SK-N-SH treated with all-trans-retinoic acid at 6 μM for 48 hours (cell line): ENCODE measurements around the gene NOTUM.

ENCODE experiments used
- ATAC-seq: fragments of 200-7000 bp; cut with Tn5 transposase; 3 replicates; pipeline ENCODE4 v1.9.1; 2020; ENCODE audit warnings: mild to moderate bottlenecking, moderate library complexity
- ARNTL ChIP-seq: fragments of 450-650 bp; formaldehyde crosslinking; IDR thresholded peaks from 2 replicates; pipeline ENCODE4 v1.5.0; 2020; ENCODE audit warnings: low read depth, mild to moderate bottlenecking, moderate library complexity, borderline replicate concordance
- BACH2 ChIP-seq: fragments of 250-450 bp; sonication (Bioruptor Pico); IDR thresholded peaks from 2 replicates; pipeline ENCODE4 v1.9.0; 2021; ENCODE audit warnings: mild to moderate bottlenecking, borderline replicate concordance
- ESRRG ChIP-seq: fragments of 250-450 bp; sonication (Bioruptor Pico); IDR thresholded peaks from 2 replicates; pipeline ENCODE4 v1.6.1; 2021; ENCODE audit warnings: mild to moderate bottlenecking
- GLIS3 ChIP-seq: fragments of 250-450 bp; sonication (Bioruptor Pico); IDR thresholded peaks from 2 replicates; pipeline ENCODE4 v1.5.0; 2020; ENCODE audit warnings: mild to moderate bottlenecking, moderate library complexity
- ISL1 ChIP-seq: fragments of 250-450 bp; sonication (Bioruptor Pico); IDR thresholded peaks from 2 replicates; pipeline ENCODE4 v2.1.2; 2022; ENCODE audit warnings: mild to moderate bottlenecking, moderate library complexity
- PPARA ChIP-seq: fragments of 250-450 bp; sonication (Bioruptor Pico); IDR thresholded peaks from 2 replicates; pipeline ENCODE4 v1.5.0; 2020; ENCODE audit warnings: mild to moderate bottlenecking, borderline replicate concordance
- RARB ChIP-seq: fragments of 250-450 bp; sonication (Bioruptor Pico); IDR thresholded peaks from 2 replicates; pipeline ENCODE4 v1.8.0; 2021; ENCODE audit warnings: mild to moderate bottlenecking, moderate library complexity
- SNAI2 ChIP-seq: fragments of 250-450 bp; sonication (Bioruptor Pico); IDR thresholded peaks from 2 replicates; pipeline ENCODE4 v1.5.0; 2020; ENCODE audit warnings: mild to moderate bottlenecking, moderate library complexity
- TOX ChIP-seq: fragments of 250-450 bp; sonication (Bioruptor Pico); IDR thresholded peaks from 2 replicates; pipeline ENCODE4 v1.8.0; 2021; ENCODE audit warnings: mild to moderate bottlenecking, moderate library complexity, borderline replicate concordance
- ZC3H10 ChIP-seq: fragments of 250-450 bp; sonication (Bioruptor Pico); IDR thresholded peaks from 2 replicates; pipeline ENCODE4 v1.5.1; 2021; ENCODE audit warnings: mild to moderate bottlenecking, moderate library complexity
- ZFP3 ChIP-seq: fragments of 250-450 bp; sonication (Bioruptor Pico); IDR thresholded peaks from 2 replicates; pipeline ENCODE4 v1.5.0; 2020; ENCODE audit warnings: mild to moderate bottlenecking, moderate library complexity
- ZFP30 ChIP-seq: fragments of 450-650 bp; formaldehyde crosslinking; IDR thresholded peaks from 2 replicates; pipeline ENCODE4 v1.5.0; 2022; ENCODE audit warnings: mild to moderate bottlenecking, moderate library complexity
- ZNF565 ChIP-seq: fragments of 450-650 bp; formaldehyde crosslinking; conservative IDR thresholded peaks from 2 replicates; pipeline ENCODE4 v1.5.0; 2020; ENCODE audit warnings: low read depth, mild to moderate bottlenecking, moderate library complexity
- ZNF70 ChIP-seq: fragments of 450-650 bp; formaldehyde crosslinking; IDR thresholded peaks from 2 replicates; pipeline ENCODE4 v1.5.0; 2020; ENCODE audit warnings: mild to moderate bottlenecking, moderate library complexity
- ZNF8 ChIP-seq: fragments of 450-650 bp; formaldehyde crosslinking; IDR thresholded peaks from 2 replicates; pipeline ENCODE4 v1.5.0; 2020; ENCODE audit warnings: mild to moderate bottlenecking, moderate library complexity
- TF ChIP-seq, protein P1 (sequence below): fragments of 250-450 bp; sonication (Bioruptor Pico); IDR thresholded peaks from 2 replicates; pipeline ENCODE4 v1.5.0; 2020; ENCODE audit warnings: mild to moderate bottlenecking, moderate library complexity
- TF ChIP-seq, protein P2 (sequence below): fragments of 250-450 bp; sonication (Bioruptor Pico); IDR thresholded peaks from 2 replicates; pipeline ENCODE4 v1.8.0; 2020; ENCODE audit warnings: mild to moderate bottlenecking, moderate library complexity, borderline replicate concordance
- TF ChIP-seq, protein P3 (sequence below): fragments of 250-450 bp; sonication (Bioruptor Pico); IDR thresholded peaks from 2 replicates; pipeline ENCODE4 v1.8.0; 2021; ENCODE audit warnings: low read depth, mild to moderate bottlenecking, moderate library complexity, borderline replicate concordance
- TF ChIP-seq, protein P4 (sequence below): fragments of 250-450 bp; sonication (Bioruptor Pico); IDR thresholded peaks from 2 replicates; pipeline ENCODE4 v1.5.1; 2021; ENCODE audit warnings: mild to moderate bottlenecking, moderate library complexity

The NOTUM gene

DNA sequence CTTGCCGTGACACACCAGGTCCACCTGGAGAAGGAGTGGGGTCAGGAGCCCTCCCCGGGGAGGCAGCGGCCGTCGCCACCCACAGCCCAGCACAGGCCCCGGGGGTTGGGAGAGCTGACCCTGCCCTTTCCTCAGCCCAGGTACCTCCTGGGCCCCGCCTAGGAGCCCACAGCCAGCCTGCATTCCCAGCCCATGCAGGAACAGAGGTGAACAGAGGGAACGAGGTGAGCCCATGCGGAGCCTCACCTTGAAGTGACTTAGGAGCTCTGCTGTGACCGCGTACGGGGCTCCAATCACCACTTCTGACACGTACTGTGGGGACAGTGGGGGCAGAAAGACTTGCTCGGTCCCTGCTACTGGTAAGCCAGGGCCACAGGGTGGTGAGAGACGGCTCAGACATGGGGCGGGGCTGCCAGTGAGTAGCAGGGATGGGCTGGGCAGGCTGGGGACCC is 55.5 kb downstream of the NOTUM start:
- TF ChIP-seq ZC3H10: no peak
- no peak for TF ChIP-seq ZNF70 (CRISPR knock-in tag)
- TF ChIP-seq, protein P1, sequence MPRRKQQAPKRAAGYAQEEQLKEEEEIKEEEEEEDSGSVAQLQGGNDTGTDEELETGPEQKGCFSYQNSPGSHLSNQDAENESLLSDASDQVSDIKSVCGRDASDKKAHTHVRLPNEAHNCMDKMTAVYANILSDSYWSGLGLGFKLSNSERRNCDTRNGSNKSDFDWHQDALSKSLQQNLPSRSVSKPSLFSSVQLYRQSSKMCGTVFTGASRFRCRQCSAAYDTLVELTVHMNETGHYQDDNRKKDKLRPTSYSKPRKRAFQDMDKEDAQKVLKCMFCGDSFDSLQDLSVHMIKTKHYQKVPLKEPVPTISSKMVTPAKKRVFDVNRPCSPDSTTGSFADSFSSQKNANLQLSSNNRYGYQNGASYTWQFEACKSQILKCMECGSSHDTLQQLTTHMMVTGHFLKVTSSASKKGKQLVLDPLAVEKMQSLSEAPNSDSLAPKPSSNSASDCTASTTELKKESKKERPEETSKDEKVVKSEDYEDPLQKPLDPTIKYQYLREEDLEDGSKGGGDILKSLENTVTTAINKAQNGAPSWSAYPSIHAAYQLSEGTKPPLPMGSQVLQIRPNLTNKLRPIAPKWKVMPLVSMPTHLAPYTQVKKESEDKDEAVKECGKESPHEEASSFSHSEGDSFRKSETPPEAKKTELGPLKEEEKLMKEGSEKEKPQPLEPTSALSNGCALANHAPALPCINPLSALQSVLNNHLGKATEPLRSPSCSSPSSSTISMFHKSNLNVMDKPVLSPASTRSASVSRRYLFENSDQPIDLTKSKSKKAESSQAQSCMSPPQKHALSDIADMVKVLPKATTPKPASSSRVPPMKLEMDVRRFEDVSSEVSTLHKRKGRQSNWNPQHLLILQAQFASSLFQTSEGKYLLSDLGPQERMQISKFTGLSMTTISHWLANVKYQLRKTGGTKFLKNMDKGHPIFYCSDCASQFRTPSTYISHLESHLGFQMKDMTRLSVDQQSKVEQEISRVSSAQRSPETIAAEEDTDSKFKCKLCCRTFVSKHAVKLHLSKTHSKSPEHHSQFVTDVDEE (CRISPR knock-in tag): no peak
- no peak for TF ChIP-seq ISL1 (CRISPR knock-in tag)
- TF ChIP-seq TOX (CRISPR knock-in tag): no peak
- TF ChIP-seq ARNTL: no peak
- no peak for TF ChIP-seq PPARA (CRISPR knock-in tag)
- TF ChIP-seq GLIS3 (CRISPR knock-in tag): no peak
- TF ChIP-seq ZNF8 (CRISPR knock-in tag): no peak
- no peak for TF ChIP-seq ZNF565 (CRISPR knock-in tag)
- TF ChIP-seq ESRRG (CRISPR knock-in tag): no peak
- TF ChIP-seq, protein P2, sequence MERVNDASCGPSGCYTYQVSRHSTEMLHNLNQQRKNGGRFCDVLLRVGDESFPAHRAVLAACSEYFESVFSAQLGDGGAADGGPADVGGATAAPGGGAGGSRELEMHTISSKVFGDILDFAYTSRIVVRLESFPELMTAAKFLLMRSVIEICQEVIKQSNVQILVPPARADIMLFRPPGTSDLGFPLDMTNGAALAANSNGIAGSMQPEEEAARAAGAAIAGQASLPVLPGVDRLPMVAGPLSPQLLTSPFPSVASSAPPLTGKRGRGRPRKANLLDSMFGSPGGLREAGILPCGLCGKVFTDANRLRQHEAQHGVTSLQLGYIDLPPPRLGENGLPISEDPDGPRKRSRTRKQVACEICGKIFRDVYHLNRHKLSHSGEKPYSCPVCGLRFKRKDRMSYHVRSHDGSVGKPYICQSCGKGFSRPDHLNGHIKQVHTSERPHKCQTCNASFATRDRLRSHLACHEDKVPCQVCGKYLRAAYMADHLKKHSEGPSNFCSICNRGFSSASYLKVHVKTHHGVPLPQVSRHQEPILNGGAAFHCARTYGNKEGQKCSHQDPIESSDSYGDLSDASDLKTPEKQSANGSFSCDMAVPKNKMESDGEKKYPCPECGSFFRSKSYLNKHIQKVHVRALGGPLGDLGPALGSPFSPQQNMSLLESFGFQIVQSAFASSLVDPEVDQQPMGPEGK (CRISPR knock-in tag): no peak
- TF ChIP-seq RARB: no peak
- TF ChIP-seq ZFP30 (CRISPR knock-in tag): no peak
- TF ChIP-seq, all 23 proteins: peak for 0
- no peak for ATAC-seq

DNA sequence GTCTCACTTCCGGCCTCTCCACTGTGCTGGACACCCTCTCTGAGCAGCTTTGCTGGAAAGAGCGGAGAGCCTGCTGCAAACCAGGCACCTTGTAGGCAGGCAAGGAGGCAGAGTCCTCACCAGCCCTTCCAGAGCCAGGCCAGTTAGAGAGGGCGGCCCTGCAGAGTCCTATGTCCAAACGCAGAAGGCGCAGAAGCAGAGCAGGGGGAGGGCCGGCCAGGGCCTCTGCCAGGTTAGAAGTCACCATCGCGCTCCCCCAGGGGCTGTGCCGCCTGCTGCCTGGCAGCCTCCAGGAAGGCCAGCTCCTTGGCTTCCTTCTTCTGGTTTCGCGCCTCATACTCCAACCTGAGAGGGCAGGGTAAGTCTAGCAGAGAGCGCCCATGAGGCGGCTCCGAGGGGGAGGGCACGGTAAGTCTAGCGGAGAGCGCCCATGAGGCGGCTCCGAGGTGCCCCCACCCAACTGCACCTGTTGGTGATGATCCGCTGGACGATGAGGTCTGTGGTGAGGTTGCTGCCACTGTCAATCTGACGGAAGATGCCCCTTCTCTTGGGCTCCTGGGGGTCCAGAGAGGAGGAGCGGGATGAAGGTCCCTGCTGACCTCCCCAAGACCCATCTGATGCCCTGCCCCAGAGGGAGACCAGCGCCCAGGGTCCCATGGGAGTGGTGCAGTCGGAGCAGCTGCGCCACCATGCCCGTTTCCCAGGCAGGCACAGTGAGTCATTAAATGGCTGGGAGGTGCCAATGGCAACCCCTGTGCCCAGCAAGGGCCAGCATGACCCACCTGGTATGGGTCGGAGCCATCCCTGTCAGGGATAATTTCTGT is 56.2 kb downstream of the NOTUM start:
- no peak for TF ChIP-seq ESRRG (CRISPR knock-in tag)
- TF ChIP-seq, protein P2 (CRISPR knock-in tag): no peak
- no peak for TF ChIP-seq TOX (CRISPR knock-in tag)
- TF ChIP-seq, protein P3, sequence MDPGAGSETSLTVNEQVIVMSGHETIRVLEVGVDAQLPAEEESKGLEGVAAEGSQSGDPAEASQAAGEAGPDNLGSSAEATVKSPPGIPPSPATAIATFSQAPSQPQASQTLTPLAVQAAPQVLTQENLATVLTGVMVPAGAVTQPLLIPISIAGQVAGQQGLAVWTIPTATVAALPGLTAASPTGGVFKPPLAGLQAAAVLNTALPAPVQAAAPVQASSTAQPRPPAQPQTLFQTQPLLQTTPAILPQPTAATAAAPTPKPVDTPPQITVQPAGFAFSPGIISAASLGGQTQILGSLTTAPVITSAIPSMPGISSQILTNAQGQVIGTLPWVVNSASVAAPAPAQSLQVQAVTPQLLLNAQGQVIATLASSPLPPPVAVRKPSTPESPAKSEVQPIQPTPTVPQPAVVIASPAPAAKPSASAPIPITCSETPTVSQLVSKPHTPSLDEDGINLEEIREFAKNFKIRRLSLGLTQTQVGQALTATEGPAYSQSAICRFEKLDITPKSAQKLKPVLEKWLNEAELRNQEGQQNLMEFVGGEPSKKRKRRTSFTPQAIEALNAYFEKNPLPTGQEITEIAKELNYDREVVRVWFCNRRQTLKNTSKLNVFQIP (CRISPR knock-in tag): no peak
- TF ChIP-seq RARB: no peak
- TF ChIP-seq, protein P1 (CRISPR knock-in tag): no peak
- no peak for TF ChIP-seq ZFP3 (CRISPR knock-in tag)
- no peak for TF ChIP-seq BACH2 (CRISPR knock-in tag)
- TF ChIP-seq, protein P4, sequence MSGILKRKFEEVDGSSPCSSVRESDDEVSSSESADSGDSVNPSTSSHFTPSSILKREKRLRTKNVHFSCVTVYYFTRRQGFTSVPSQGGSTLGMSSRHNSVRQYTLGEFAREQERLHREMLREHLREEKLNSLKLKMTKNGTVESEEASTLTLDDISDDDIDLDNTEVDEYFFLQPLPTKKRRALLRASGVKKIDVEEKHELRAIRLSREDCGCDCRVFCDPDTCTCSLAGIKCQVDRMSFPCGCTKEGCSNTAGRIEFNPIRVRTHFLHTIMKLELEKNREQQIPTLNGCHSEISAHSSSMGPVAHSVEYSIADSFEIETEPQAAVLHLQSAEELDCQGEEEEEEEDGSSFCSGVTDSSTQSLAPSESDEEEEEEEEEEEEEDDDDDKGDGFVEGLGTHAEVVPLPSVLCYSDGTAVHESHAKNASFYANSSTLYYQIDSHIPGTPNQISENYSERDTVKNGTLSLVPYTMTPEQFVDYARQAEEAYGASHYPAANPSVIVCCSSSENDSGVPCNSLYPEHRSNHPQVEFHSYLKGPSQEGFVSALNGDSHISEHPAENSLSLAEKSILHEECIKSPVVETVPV: no peak
- no peak for TF ChIP-seq SNAI2
- TF ChIP-seq ZNF70 (CRISPR knock-in tag): no peak
- no peak for TF ChIP-seq PPARA (CRISPR knock-in tag)
- no peak for TF ChIP-seq ISL1 (CRISPR knock-in tag)
- ATAC-seq: no peak
